ENCODE data around the gene SUCLG2. TPM values are rescaled to one million over a fixed set of nuclear protein-coding genes. Genes with fewer than 3 reads are reported as not detected.

Gene SUCLG2
- total RNA-seq, 1 donor from 2014 or later, result 20.8 TPM

- no peak overlapping the region for H3K27ac ChIP-seq (ENCODE audit: low read depth, low read length)
- H3K4me2 ChIP-seq (ENCODE audit: low read length), result no peak overlapping the region
- FAIRE-seq (no peak), DNase-seq (ENCODE audit: low read depth) (no peak)
- H3K36me3 Mint-ChIP-seq (ENCODE audit: low read depth, unreplicated experiment), result peaks cover 5% of the 10 kb centered on the region
- peaks cover 3% of the 10 kb centered on the region for H3K4me1 Mint-ChIP-seq (ENCODE audit: low read depth, unreplicated experiment)
- no peak overlapping the region for H3K27ac Mint-ChIP-seq (ENCODE audit: unreplicated experiment)
- H3K9ac ChIP-seq (ENCODE audit: low read length), result no peak overlapping the region
- H3K4me3 Mint-ChIP-seq (ENCODE audit: unreplicated experiment), result no peak overlapping the region
- H3K36me3 ChIP-seq (ENCODE audit: insufficient read depth, low read length), result peaks cover 9% of the 10 kb centered on the region
- H2AFZ ChIP-seq (ENCODE audit: low read depth, low read length), result no peak overlapping the region
- H4K20me1 ChIP-seq (ENCODE audit: insufficient read depth, low read length), result peaks cover 3% of the 10 kb centered on the region
- no peak overlapping the region for H3K4me3 ChIP-seq (ENCODE audit: insufficient read depth, low read depth, low read length)
- no peaks in the 10 kb centered on the region for H3K9me3 ChIP-seq (ENCODE audit: insufficient read depth, low read depth, low read length)
- H3K79me2 ChIP-seq (ENCODE audit: insufficient read depth, low read length), result peaks cover 2% of the 10 kb centered on the region
- no peaks in the 10 kb centered on the region for H3K27me3 Mint-ChIP-seq (ENCODE audit: low read depth, unreplicated experiment)
- no peaks in the 10 kb centered on the region for H3K4me1 ChIP-seq (ENCODE audit: insufficient read depth, low read length)
- no peaks in the 10 kb centered on the region for H3K27me3 ChIP-seq (ENCODE audit: insufficient read depth, low read length)
- H3K9me3 Mint-ChIP-seq (ENCODE audit: unreplicated experiment), result no peaks in the 10 kb centered on the region
- TF ChIP-seq CTCF (IDR thresholded peaks at IDR 0.05; ENCODE audit: insufficient read depth, low read depth, low read length) (no peak), EZH2 (IDR thresholded peaks at IDR 0.05; ENCODE audit: insufficient read depth, low read length) (no peak)
Measured at GRCh38 chr3:67617518-67617917, 36.9 kb downstream of the SUCLG2 start.

DNA sequence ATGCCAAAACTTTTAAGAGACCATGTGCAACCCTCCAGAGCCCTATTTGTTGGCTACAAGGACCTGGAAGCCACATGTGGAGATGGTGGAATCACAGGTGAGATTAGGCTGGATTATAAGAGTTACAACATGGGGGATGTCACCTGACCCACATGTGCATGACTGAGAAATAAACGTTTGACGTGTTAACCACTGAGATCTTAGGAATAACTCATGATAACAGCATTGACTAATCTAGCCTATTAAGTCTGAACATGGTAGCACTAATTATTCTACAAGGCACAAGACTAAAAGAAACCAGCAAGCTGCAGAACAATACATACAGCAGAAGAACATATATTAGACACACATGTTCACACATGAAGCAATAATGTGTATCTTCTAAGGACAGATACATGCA is 38.4 kb downstream of the SUCLG2 start:
- Histone ChIP-seq H3K4me3 (ENCODE audit: insufficient read depth, low read depth, low read length) (no peak overlapping the region), H3K9ac (ENCODE audit: low read length) (no peak overlapping the region), H3K4me1 (ENCODE audit: insufficient read depth, low read length) (no peaks in the 10 kb centered on the region), H3K27me3 (ENCODE audit: insufficient read depth, low read length) (no peaks in the 10 kb centered on the region), H3K9me3 (ENCODE audit: insufficient read depth, low read depth, low read length) (no peaks in the 10 kb centered on the region), H3K79me2 (ENCODE audit: insufficient read depth, low read length) (peaks cover 2% of the 10 kb centered on the region), H3K36me3 (ENCODE audit: insufficient read depth, low read length) (peaks cover 9% of the 10 kb centered on the region), H2AFZ (ENCODE audit: low read depth, low read length) (no peak overlapping the region), H4K20me1 (ENCODE audit: insufficient read depth, low read length) (no peaks in the 10 kb centered on the region), H3K4me2 (ENCODE audit: low read length) (no peak overlapping the region), H3K27ac (ENCODE audit: low read depth, low read length) (no peak overlapping the region)
- H3K36me3 Mint-ChIP-seq (ENCODE audit: low read depth, unreplicated experiment), result peaks cover 5% of the 10 kb centered on the region
- no peaks in the 10 kb centered on the region for H3K9me3 Mint-ChIP-seq (ENCODE audit: unreplicated experiment)
- TF ChIP-seq CTCF (IDR thresholded peaks at IDR 0.05; ENCODE audit: insufficient read depth, low read depth, low read length) (no peak), EZH2 (IDR thresholded peaks at IDR 0.05; ENCODE audit: insufficient read depth, low read length) (no peak)
- H3K4me3 Mint-ChIP-seq (ENCODE audit: unreplicated experiment), result no peak overlapping the region
- no peak for FAIRE-seq
- peaks cover 3% of the 10 kb centered on the region for H3K4me1 Mint-ChIP-seq (ENCODE audit: low read depth, unreplicated experiment)
- no peak for DNase-seq (ENCODE audit: low read depth)
- H3K27ac Mint-ChIP-seq (ENCODE audit: unreplicated experiment), result no peak overlapping the region
- no peaks in the 10 kb centered on the region for H3K27me3 Mint-ChIP-seq (ENCODE audit: low read depth, unreplicated experiment)

DNA sequence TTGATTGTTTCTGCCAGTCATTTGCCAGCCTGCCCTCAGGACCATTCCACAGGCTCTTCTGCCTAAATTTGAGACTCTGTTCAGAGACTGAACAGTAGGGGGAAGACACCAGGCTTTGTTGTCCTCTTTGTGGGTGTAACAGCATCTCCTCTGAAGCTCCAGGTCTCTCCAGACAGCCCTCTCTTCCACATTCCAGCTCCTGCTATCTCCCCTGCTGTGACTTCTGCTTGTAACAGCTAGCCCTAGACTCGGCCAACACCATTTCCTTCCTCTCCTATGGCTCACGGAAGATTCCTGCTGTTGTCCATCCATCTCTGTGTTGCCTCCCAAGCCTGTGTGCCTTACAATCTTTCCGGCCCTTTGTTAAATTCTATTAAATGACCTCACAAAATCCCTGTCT is 40.2 kb downstream of the SUCLG2 start:
- no peak overlapping the region for H3K27ac Mint-ChIP-seq (ENCODE audit: unreplicated experiment)
- H3K4me3 Mint-ChIP-seq (ENCODE audit: unreplicated experiment), result no peak overlapping the region
- no peaks in the 10 kb centered on the region for H3K9me3 ChIP-seq (ENCODE audit: insufficient read depth, low read depth, low read length)
- H4K20me1 ChIP-seq (ENCODE audit: insufficient read depth, low read length), result no peaks in the 10 kb centered on the region
- H2AFZ ChIP-seq (ENCODE audit: low read depth, low read length), result no peak overlapping the region
- no peaks in the 10 kb centered on the region for H3K27me3 ChIP-seq (ENCODE audit: insufficient read depth, low read length)
- peaks cover 2% of the 10 kb centered on the region for H3K79me2 ChIP-seq (ENCODE audit: insufficient read depth, low read length)
- DNase-seq (ENCODE audit: low read depth) (no peak), FAIRE-seq (no peak)
- H3K4me2 ChIP-seq (ENCODE audit: low read length), result no peak overlapping the region
- no peak overlapping the region for H3K27ac ChIP-seq (ENCODE audit: low read depth, low read length)
- H3K4me3 ChIP-seq (ENCODE audit: insufficient read depth, low read depth, low read length), result no peak overlapping the region
- H3K36me3 ChIP-seq (ENCODE audit: insufficient read depth, low read length), result peaks cover 11% of the 10 kb centered on the region
- H3K4me1 ChIP-seq (ENCODE audit: insufficient read depth, low read length), result peaks cover 7% of the 10 kb centered on the region
- TF ChIP-seq CTCF (IDR thresholded peaks at IDR 0.05; ENCODE audit: insufficient read depth, low read depth, low read length) (no peak), EZH2 (IDR thresholded peaks at IDR 0.05; ENCODE audit: insufficient read depth, low read length) (no peak)
- no peaks in the 10 kb centered on the region for H3K27me3 Mint-ChIP-seq (ENCODE audit: low read depth, unreplicated experiment)
- no peaks in the 10 kb centered on the region for H3K9me3 Mint-ChIP-seq (ENCODE audit: unreplicated experiment)
- no peak overlapping the region for H3K9ac ChIP-seq (ENCODE audit: low read length)
- peaks cover 11% of the 10 kb centered on the region for H3K4me1 Mint-ChIP-seq (ENCODE audit: low read depth, unreplicated experiment)
- peaks cover 3% of the 10 kb centered on the region for H3K36me3 Mint-ChIP-seq (ENCODE audit: low read depth, unreplicated experiment)
